SK-N-SH (cell line): ENCODE data around the gene LAMC2.

ENCODE experiments used
- EP300 ChIP-seq, 2 experiments: IDR thresholded peaks; 2 replicates each; pipeline versions ENCODE4 v1.4.0 to v1.6.1; 2012; ENCODE audit warnings: borderline replicate concordance in 1 of 2, low read depth in 1 of 2, low read length in 1 of 2
- POLR2AphosphoS5 ChIP-seq: IDR thresholded peaks from 2 replicates; pipeline ENCODE4 v1.6.1; 2012; ENCODE audit warnings: low read depth, low read length
- RAD21 ChIP-seq: IDR thresholded peaks from 2 replicates; pipeline ENCODE4 v1.6.1; 2012; ENCODE audit warnings: mild to moderate bottlenecking, low read length
- RCOR1 ChIP-seq: fragments of 150-350 bp; IDR thresholded peaks from 2 replicates; pipeline ENCODE4 v1.6.1; 2017; ENCODE audit warnings: antibody characterized with exemption, low read length
- YY1 ChIP-seq: IDR thresholded peaks from 2 replicates; pipeline ENCODE4 v1.4.0; 2012; ENCODE audit warnings: low read depth, mild to moderate bottlenecking
- TF ChIP-seq, protein P1 (sequence below): fragments of 200-600 bp; sonication (generic); IDR thresholded peaks from 2 replicates; pipeline ENCODE4 v1.6.1; 2017; ENCODE audit warnings: antibody characterized with exemption, mild to moderate bottlenecking, moderate library complexity
- TF ChIP-seq, protein P2 (sequence below): fragments of 150-350 bp; IDR thresholded peaks from 2 replicates; pipeline ENCODE4 v1.6.1; 2016; ENCODE audit warnings: mild to moderate bottlenecking, low read depth, low read length
- TF ChIP-seq, protein P3 (sequence below): IDR thresholded peaks from 2 replicates; pipeline ENCODE4; 2012
- TF ChIP-seq, protein P4 (sequence below): IDR thresholded peaks from 2 replicates; pipeline ENCODE4 v1.4.0; 2012; ENCODE audit warnings: low read depth

DNA sequence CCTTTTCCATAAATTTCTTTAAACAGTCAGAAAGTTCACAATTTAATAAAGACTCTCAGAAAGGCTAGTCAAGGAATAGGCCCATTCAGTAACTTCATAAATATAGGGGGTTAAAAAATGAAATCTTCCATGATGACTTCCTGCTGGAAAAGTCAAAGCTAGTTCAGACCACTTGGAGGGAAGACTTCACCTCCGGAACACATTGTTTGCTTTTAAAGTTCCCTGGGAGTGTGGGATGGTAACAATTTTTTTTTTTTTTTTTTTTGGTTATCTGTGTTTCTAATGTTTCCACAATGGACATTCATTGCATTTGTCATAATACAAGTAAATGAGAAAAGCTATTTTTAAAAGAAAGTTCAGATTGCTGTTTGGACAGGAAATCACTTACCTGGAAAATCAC is 18.4 kb upstream of the LAMC2 start:
- TF ChIP-seq EP300 (IDR thresholded peaks at IDR 0.05; ENCODE audit: borderline replicate concordance in 1 of 2, low read depth in 1 of 2, low read length in 1 of 2), result no peak
- TF ChIP-seq, protein P1, sequence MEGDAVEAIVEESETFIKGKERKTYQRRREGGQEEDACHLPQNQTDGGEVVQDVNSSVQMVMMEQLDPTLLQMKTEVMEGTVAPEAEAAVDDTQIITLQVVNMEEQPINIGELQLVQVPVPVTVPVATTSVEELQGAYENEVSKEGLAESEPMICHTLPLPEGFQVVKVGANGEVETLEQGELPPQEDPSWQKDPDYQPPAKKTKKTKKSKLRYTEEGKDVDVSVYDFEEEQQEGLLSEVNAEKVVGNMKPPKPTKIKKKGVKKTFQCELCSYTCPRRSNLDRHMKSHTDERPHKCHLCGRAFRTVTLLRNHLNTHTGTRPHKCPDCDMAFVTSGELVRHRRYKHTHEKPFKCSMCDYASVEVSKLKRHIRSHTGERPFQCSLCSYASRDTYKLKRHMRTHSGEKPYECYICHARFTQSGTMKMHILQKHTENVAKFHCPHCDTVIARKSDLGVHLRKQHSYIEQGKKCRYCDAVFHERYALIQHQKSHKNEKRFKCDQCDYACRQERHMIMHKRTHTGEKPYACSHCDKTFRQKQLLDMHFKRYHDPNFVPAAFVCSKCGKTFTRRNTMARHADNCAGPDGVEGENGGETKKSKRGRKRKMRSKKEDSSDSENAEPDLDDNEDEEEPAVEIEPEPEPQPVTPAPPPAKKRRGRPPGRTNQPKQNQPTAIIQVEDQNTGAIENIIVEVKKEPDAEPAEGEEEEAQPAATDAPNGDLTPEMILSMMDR, result no peak
- TF ChIP-seq, protein P2, sequence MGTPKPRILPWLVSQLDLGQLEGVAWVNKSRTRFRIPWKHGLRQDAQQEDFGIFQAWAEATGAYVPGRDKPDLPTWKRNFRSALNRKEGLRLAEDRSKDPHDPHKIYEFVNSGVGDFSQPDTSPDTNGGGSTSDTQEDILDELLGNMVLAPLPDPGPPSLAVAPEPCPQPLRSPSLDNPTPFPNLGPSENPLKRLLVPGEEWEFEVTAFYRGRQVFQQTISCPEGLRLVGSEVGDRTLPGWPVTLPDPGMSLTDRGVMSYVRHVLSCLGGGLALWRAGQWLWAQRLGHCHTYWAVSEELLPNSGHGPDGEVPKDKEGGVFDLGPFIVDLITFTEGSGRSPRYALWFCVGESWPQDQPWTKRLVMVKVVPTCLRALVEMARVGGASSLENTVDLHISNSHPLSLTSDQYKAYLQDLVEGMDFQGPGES, result no peak
- TF ChIP-seq POLR2AphosphoS5, result no peak
- TF ChIP-seq, protein P3, sequence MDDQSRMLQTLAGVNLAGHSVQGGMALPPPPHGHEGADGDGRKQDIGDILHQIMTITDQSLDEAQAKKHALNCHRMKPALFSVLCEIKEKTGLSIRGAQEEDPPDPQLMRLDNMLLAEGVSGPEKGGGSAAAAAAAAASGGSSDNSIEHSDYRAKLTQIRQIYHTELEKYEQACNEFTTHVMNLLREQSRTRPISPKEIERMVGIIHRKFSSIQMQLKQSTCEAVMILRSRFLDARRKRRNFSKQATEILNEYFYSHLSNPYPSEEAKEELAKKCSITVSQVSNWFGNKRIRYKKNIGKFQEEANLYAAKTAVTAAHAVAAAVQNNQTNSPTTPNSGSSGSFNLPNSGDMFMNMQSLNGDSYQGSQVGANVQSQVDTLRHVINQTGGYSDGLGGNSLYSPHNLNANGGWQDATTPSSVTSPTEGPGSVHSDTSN, result no peak
- TF ChIP-seq YY1, result no peak
- TF ChIP-seq RCOR1, result no peak
- TF ChIP-seq RAD21, result no peak
- TF ChIP-seq, protein P4, sequence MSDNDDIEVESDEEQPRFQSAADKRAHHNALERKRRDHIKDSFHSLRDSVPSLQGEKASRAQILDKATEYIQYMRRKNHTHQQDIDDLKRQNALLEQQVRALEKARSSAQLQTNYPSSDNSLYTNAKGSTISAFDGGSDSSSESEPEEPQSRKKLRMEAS, result no peak
